HG03108 (cell line): Measurements from ENCODE around the gene CLASP1.
"Not testable (repeated sequence)": the region's sequence is repeated elsewhere in the genome, so short reads cannot be mapped to it uniquely, and the experiment has no call there.

Experiments used
- ATAC-seq: cut with Tn5 transposase; IDR thresholded peaks from one replicate; pipeline ENCODE4 v1.9.1; 2021; ENCODE audit warnings: moderate library complexity; ENCODE audit not compliant: unreplicated experiment

Gene CLASP1

DNA sequence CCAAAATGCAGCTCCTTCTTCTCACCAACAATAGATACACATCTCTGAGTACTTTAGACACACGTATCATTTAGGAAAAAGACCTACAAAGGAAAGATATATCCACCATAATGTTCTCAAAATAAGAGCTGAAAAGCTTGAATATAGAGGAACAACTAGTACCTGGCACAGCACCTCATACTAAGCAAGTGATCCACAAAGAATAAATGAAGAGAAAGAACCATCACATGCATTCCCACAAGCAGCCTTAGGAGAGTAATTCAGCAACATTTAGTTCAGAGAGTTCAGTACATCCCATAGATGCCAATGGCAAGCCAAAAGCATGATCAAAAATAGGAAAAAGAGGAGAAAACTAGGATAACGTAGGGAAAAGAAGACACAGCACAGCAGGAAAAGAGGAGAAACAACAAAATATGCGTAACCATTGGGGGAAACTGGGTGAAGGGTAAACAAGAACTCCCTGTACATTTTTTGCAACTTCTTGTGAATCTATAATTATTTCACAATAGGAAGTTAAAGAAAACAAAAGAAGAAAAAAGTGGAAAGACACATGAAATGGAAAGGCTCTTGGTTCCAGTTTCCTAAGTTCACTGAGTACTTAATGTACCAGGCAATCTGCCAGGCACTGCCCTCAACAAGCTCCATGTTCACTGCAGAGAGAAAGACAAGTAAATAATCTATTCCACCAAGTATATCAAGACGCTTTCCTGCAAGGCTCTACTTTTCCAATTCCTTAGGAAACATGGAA is 22.3 kb downstream of the CLASP1 start:
- ATAC-seq = no peak

DNA sequence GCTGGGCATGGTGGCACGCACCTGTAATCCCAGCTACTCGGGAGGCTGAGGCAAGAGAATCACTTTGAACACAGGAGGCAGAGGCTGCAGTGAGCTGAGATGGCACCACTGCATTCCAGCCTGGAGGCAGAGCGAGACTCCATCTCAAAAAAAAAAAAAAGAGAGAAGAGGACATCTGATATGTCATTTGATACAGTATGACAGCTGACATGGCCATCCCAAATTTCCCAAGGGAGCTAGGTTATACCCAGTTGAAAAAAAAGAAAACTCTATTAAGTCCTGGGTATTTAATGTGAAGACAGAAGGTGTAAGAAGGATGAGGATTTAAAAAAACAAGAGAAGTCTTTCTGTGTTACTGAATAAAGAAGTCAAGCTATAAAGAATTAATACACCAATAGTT is 23.3 kb downstream of the CLASP1 start:
- ATAC-seq = no peak

DNA sequence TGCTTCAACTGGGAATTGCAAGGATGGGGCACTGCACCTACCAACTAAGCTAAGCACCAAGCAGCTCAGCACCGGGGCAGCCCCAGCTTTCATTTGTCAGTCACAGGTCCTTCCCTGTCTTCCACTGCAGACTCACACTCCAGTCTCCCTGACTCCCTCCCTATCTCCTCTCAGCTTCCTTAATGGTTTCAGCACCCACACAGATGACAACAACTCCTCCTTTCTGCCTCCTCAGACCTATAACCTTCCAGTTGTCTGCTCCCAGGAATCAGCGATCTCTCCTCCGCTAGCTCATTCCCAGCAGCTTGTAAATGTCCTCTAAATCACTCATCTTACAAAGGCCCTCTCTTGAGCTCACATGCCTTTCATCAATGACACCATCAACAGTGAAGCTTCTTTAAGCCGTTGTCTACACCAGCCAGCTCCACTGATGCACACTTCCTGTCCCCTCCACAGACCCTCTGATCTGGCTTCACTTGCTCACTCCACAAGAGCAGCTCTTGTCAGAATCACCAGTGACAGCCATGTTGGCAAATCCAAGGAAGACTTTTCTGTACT is 32.1 kb downstream of the CLASP1 start:
- ATAC-seq = no peak

DNA sequence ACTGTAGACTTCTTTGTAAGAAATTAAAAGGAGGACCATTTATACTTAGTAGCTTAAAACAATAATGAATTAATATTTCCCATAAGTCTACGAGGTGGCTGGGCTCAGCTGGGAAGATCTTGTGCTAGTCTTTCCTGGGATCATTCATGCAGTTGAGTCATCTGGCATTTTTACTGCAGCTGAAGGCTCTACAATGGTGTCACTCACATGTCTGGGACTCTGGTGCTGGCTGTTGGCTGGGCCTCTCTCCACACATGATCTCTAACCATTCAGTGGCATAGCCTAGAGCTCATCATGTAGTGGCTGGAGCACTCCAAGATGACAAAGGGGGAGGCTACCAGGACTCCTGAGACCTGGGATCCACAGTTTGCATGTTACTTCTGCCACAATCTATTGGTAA is 35.5 kb downstream of the CLASP1 start:
- ATAC-seq = no peak

DNA sequence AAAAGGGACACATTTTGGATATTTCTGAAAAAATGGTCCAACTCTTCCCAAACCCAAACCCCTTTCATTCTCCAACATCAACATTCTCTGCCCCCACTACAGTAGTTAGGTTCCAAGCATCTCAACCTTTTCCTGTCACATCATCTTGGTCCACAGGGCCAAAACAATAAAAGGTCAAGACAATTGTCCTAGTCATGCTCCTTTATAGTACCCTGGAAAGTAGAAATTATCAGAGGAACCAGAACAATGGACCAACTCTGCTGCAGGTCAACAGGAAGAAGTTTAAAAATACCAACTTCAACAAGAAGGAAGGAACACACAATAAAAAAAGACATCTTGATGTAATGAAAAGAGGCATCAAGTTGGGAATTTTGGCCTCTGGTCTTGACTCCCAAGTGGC is 36.1 kb downstream of the CLASP1 start:
- no peak for ATAC-seq

DNA sequence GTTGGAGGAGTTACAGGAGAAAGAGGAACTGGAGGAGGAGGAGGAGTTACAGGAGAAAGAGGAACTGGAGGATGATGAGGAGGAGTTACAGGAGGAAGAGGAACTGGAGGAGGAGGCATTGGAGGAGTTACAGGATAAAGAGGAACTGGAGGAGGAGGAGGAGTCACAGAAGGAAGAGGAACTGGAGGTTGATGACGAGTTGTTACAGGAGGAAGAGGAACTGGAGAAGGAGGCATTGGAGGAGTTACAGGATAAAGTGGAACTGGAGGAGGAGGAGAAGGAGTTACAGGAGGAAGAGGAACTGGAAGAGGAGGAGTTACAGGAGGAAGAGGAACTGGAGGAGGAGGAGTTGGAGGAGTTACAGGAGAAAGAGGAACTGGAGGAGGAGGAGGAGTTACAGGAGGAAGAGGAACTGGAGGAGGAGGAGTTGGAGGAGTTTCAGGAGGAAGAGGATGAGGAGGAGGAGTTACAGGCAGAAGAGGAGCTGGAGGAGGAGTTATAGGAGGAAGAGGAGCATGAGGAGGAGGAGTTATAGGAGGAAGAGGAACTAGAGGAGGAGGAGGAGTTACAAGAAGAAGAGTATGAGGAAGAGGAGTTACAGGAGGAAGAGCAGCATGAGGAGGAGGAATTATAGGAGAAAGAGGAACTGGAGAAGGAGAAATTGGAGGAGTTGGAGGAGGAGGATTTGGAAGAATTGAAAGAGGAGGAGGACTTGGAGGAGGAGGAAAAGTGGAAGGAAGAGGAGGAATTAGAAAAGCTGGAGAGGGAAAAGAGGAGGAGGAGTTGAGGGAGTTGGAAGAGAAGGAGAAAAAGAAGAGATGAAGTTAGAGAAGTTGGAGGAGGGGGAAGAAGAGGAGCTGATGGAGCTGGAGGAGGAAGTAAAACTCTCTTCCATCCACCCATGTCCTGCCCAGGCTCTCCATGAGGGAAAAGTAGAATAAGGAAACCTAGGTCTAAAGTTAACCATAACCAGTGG is 37.2 kb downstream of the CLASP1 start:
- no peak for ATAC-seq

DNA sequence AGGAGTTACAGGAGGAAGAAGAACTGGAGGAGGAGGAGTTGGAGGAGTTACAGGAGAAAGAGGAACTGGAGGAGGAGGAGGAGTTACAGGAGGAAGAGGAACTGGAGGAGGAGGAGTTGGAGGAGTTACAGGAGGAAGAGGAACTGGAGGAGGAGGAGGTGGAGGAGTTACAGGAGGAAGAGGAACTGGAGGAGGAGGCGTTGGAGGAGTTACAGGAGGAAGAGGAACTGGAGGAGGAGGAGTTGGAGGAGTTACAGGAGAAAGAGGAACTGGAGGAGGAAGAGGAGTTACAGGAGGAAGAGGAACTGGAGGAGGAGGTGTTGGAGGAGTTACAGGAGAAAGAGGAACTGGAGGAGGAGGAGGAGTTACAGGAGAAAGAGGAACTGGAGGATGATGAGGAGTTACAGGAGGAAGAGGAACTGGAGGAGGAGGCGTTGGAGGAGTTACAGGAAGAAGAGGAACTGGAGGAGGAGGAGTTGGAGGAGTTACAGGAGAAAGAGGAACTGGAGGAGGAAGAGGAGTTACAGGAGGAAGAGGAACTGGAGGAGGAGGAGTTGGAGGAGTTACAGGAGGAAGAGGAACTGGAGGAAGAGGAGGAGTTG is 38.1 kb downstream of the CLASP1 start:
- ATAC-seq = not testable (repeated sequence)

DNA sequence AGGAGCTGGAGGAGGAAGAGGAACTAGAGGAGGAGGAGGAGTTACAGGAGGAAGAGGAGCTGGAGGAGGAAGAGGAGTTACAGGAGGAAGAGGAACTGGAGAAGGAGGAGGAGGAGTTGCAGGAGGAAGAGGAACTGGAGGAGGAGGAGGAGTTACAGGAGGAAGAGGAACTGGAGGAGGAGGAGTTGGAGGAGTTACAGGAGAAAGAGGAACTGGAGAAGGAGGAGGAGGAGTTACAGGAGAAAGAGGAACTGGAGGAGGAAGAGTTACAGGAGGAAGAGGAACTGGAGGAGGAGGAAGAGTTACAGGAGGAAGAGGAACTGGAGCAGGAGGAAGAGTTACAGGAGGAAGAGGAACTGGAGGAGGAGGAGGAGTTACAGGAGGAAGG is 38.8 kb downstream of the CLASP1 start:
- ATAC-seq = not testable (repeated sequence)

DNA sequence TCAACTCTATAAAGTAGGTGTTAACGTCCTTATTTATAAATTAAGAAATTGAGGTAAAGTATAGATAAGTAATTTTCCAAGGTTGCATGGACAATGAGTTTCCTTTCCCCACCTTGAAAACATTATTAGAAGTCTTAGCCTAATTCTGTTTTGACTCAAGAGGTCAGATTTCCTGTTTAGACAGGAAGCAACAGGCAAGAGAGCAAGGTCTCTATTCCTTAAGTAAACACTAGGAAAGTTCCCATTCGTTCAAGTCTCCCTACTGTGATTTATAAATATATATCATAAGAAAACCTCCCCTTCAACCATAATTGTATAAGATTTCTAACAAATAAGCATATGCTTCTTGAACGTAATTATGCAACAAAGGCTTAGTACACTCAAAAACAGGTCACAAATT is 40.3 kb downstream of the CLASP1 start:
- no peak for ATAC-seq

DNA sequence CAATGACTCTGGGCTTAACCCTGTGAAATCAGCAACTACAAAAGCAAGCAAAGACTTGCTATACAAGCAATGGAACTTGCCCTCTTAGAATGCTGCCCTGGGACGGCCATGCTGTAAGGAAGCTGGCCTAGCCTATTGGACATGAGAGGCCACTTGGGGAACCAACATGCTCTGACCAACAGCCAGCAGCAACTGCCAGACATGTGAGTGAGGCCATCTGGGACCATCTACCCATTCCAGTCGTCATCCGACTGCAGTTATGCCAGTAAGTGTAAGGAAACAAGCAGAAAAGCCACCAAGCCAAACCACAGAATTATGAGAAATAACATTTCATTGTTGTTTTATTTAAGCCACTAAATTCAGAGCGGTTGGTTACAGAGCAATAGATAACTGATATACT is 40.9 kb downstream of the CLASP1 start:
- ATAC-seq = no peak

DNA sequence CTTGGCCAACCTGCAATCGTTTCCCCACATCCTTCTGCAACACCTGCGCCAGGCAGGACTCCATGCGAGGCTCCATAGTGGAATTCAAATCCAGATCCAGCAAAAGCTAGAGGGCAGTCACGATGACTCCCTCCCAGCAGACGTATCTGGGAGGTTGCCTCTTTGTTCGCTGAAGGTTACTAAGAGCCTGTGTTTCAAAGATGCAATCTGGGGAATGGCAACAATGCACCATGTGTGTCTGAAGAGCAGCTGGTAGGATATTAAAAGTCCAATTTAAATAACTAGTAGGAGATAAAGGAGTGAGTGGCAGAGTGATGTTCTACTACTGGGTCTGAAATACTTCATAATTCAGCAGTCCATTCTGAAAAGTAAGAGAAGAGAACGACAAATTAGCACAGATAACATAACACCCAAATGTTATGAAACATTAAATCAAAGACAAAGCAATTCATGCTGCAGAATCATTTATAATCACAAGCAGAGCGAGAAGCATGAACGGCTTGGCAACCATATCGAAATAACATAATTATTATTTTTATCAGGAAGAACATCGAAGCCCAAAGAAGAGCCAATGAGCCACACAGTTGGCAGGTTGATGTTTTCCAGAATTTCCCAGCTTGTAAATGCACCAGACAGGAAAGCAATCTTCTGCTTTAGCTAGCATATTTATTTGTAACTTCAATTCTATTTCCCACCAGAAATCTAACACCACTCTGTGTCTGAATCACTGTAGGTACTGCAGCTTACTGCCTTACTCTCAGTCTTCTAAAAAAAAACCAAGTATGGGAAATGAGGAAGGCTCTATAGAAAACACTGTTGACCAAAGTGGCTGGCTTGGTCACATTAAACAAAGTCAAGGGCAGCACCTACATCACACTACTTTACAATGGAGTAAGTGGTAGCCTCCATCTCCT is 43.2 kb downstream of the CLASP1 start:
- no peak for ATAC-seq

DNA sequence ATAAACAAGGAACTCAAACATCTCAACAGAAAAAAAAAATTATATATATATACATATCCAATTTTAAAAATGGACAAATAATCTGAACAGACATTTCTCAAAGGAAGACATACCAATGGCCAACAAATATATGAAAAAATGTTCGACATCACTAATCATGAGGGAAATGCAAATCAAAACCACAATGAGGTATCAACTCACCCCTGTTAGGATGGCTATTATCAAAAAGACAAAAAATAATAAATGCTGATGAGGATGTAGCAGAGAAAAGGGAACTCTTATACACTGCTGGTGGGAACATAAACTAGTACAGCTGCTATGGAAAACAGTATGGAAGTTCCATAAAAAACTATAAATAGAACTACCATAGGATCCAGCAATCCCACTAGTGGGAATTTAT is 46.1 kb downstream of the CLASP1 start:
- no peak for ATAC-seq

DNA sequence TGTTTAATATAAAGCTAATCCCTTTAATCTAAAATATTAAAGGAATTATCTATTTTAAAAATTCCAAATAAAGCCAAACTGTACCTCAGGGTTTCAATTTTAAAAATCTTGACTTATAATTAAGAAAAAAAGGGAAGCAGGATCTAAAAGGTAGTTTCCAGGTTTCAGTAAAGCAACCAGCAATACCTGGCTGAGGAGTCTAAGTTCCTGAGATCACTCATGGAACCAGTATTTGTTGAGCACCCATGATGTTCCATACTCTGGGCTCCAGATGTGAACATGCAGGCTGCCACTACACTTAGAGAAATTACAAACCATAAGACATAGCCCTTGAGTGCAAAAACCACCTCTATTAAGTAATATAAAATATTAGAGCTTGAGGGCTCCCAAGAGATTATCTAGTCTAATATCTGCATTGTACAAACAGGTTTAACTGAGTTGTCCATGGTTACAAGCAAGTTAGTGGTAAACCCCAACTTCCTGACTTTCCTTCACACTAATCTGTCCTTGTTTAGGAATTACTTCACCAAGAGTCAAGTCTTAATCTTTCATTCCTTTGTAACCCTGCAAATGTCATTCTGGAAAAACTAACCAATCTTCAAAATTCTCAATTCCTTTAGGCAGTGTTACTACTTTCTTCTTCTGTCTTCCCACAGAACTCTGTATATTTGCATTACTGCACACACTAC is 49.2 kb downstream of the CLASP1 start:
- ATAC-seq = peak; percentile 30

DNA sequence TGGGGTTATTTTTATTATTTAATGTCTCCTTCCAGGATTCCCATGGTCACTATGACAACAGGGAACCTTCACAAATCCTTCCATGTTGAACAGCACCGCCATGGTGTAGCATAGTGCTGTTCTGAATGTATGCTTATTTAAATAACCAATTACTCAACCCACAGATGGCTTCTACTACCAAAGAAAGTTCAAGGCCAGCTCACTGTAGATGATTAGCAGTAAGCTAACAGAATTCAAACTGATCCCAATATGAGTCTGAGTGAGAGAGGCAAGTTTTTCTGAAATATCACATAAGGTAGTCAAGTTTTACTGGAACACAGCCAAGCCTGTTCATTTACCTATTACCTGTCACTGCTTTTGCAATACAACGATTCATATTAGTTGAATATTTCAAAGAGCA is 51.2 kb downstream of the CLASP1 start:
- no peak for ATAC-seq

DNA sequence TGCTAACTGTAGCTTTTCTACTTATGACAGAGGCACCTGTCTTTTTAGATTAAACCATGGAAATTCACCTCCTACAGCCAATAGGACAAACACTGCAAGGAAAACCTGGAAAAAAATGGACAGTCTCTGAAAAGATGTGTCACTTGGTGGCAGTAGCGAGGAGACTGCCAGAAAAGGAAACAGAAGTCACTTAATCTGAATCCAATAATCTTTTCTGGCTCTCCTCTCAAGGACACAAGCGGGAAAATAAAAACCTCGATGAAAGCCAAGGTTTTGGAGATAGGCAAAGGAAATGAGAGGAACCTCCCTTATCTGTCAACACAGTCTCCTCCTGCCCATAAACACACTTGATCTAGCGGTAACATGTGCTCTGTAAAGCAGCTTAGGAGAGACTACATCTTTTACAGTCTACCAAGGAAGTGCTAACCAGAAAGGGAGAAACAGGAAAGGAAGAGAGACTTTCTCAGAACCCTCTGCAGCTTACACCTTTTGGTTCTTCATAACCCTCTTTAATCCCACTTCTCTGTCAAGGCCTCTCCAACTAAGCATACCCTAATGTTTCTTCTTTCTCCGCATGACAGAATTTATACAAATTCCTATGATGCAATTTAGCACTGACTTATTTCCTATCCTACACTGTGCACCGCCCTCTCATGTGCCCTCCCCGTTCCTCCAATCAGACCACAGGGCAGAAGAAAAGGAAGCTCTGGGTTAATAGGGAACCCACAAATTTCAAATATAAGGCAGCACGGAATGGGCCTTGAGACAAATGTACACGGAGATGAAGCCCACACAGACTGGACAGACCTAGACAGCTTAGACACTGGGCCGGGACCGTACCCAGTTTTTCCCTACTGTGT is 52.8 kb downstream of the CLASP1 start:
- peak; percentile 61 for ATAC-seq

DNA sequence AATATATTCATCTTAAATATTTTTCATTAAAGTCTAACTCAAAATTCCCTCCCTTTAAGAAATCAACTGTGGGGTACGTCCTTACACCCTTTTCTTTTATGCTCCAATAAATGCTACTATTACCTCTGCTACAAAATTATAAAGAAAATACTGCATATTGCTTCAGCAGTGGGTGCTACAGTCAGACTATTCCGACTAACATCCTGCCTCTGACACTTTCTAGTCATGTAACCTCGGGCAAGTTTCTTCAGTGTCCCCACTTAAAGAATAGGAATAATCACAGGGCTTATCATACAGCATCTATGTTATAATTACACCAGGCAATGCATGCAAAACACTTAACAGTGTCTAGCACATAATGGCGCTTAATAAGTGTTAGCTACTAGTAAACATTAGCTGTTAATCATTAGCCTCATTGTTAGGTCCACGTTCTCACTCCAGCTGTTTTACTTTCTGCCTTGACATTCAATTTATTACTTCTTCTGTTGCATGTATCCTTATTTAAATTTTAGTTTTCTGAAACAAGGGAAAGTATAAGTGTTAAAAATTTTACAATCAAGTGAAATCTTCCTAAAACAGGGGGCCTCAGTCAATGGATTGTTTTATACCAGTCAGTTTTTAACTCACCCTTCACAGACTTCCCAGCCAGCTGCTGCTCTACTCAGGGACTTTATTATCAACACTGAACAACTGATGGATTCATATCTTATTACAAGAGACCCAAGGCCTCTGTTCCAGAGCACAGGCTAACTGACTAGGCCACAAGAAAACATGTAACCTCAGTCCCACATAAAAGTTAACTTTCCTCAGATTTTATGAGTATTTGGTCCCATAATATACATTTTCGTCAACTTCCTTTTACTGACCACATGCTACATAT is 54.0 kb downstream of the CLASP1 start:
- ATAC-seq = no peak

DNA sequence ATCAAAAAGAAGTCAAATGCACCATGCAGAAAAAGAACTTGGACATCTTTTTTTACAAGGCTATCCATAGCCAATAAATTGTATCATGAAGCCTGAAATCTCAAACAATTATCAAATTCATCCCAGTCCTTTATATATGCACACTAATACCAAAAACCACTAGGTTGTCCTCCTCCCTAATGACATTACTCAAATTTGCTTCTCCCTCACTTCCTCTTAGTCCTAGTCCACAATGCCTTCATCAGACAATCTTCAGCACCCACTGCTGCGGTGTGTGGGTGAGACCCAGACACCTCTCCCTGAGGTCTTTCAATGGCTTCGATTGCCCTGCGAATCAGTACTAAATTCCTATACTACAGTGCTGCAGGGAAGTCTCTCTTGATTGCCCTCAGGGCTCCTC is 58.1 kb downstream of the CLASP1 start:
- ATAC-seq = no peak

DNA sequence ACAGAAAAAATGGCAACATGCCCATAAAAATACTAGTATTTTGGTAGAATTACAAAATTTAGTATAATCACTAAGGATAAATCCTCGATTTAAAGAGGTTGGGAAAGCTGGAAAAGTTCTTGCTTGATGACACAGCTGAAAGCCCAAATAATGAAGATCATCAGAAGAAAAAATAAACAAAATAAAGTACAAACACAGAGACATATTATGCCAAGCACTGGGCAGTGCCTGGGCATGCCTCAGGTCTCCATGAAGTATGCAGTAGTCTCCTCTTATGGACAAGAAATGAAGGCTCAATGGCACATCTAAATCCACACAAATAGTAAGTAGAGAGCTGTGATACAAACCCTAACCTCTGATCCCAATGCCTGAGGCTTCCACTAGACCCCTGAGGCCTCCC is 60.9 kb downstream of the CLASP1 start:
- no peak for ATAC-seq
